GM23338 (cell line): ENCODE results near the gene APBB3. TPM values are rescaled to one million over a fixed set of nuclear protein-coding genes. Genes with fewer than 3 reads are reported as not detected.

ENCODE experiments used
- ATAC-seq: fragments of 200-7000 bp; cut with Tn5 transposase; 3 replicates; pipeline ENCODE4 v1.9.1; 2020
- DNase-seq: peaks from one replicate; pipeline ENCODE4 v3.0.0-alpha.2; 2015; ENCODE audit warnings: low spot score
- H2AFZ ChIP-seq: fragments of 200-600 bp; sonication (generic); 2 replicates; pipeline ENCODE4 v1.8.0; 2016; ENCODE audit warnings: antibody characterized with exemption, mild to moderate bottlenecking, moderate library complexity
- H3F3A ChIP-seq: fragments of 200-600 bp; sonication (generic); replicated peaks from 2 replicates; pipeline ENCODE4 v1.8.0; 2017; ENCODE audit warnings: antibody characterized with exemption, mixed run types, low read depth
- H3K27ac ChIP-seq: fragments of 200-600 bp; sonication (generic); 2 replicates; pipeline ENCODE4 v1.6.1; 2016; ENCODE audit warnings: low read depth
- H3K27me3 ChIP-seq: fragments of 200-600 bp; sonication (generic); 2 replicates; pipeline ENCODE4 v1.8.0; 2016; ENCODE audit warnings: mild to moderate bottlenecking, mixed run types, moderate library complexity; ENCODE audit not compliant: insufficient read depth
- H3K36me3 ChIP-seq: fragments of 200-600 bp; sonication (generic); 2 replicates; pipeline ENCODE4 v1.8.0; 2016; ENCODE audit warnings: mild to moderate bottlenecking; ENCODE audit not compliant: insufficient read depth
- H3K4me1 ChIP-seq: fragments of 200-600 bp; sonication (generic); 2 replicates; pipeline ENCODE4 v1.8.0; 2016; ENCODE audit warnings: mild to moderate bottlenecking, moderate library complexity; ENCODE audit not compliant: insufficient read depth
- H3K4me2 ChIP-seq: fragments of 200-600 bp; sonication (generic); 2 replicates; pipeline ENCODE4 v1.7.1; 2017; ENCODE audit warnings: mixed run types
- H3K4me3 ChIP-seq: fragments of 200-600 bp; sonication (generic); 2 replicates; pipeline ENCODE4 v1.6.1; 2016; ENCODE audit warnings: mixed run types
- H3K79me2 ChIP-seq: fragments of 200-600 bp; sonication (generic); replicated peaks from 2 replicates; pipeline ENCODE4 v1.8.0; 2017; ENCODE audit warnings: mild to moderate bottlenecking; ENCODE audit not compliant: insufficient read depth
- H3K9me2 ChIP-seq: fragments of 200-600 bp; sonication (generic); 2 replicates; pipeline ENCODE4 v1.8.0; 2017; ENCODE audit not compliant: insufficient read depth
- H4K20me1 ChIP-seq: fragments of 200-600 bp; sonication (generic); replicated peaks from 2 replicates; pipeline ENCODE4 v1.8.0; 2017; ENCODE audit warnings: mild to moderate bottlenecking; ENCODE audit not compliant: insufficient read depth
- H3K27ac Mint-ChIP-seq: 2 replicates; pipeline ENCODE4 v1.8.0; 2020; ENCODE audit warnings: inconsistent platforms, mild to moderate bottlenecking, moderate library complexity, mixed read lengths
- H3K27me3 Mint-ChIP-seq: 3 replicates; pipeline ENCODE4 v1.8.0; 2022; ENCODE audit warnings: low read depth, mild to moderate bottlenecking, moderate library complexity, mixed read lengths, inconsistent platforms; ENCODE audit not compliant: insufficient read depth, poor library complexity
- H3K36me3 Mint-ChIP-seq: 3 replicates; pipeline ENCODE4 v1.8.0; 2021; ENCODE audit warnings: low read depth, mild to moderate bottlenecking, inconsistent platforms, moderate library complexity, mixed read lengths
- H3K4me1 Mint-ChIP-seq: 3 replicates; pipeline ENCODE4 v1.8.0; 2020; ENCODE audit warnings: mild to moderate bottlenecking, inconsistent platforms, mixed read lengths
- H3K4me3 Mint-ChIP-seq: 3 replicates; pipeline ENCODE4 v1.8.0; 2021; ENCODE audit warnings: moderate library complexity, mild to moderate bottlenecking, inconsistent platforms, mixed read lengths
- H3K9me3 Mint-ChIP-seq: 3 replicates; pipeline ENCODE4 v1.8.0; 2020; ENCODE audit warnings: moderate library complexity, mild to moderate bottlenecking, inconsistent platforms, mixed read lengths
- CREB1 ChIP-seq: fragments of 250-450 bp; sonication (Bioruptor Pico); IDR thresholded peaks from 2 replicates; pipeline ENCODE4 v1.5.0; 2020; ENCODE audit warnings: low read depth, mild to moderate bottlenecking, moderate library complexity
- CTCF ChIP-seq, 2 experiments: fragments of 200-600 bp in 1 of 2; sonication (generic) in 1 of 2; conservative IDR thresholded peaks; 2 replicates each; pipeline versions ENCODE4 v1.5.1 to v1.6.1; 2016 to 2017; ENCODE audit warnings: antibody characterized with exemption in 2 of 2, low read depth in 2 of 2, mild to moderate bottlenecking in 2 of 2, moderate library complexity in 1 of 2
- ETS1 ChIP-seq: IDR thresholded peaks from 2 replicates; pipeline ENCODE4 v1.6.1; 2016; ENCODE audit warnings: antibody characterized with exemption
- EZH2 ChIP-seq: fragments of 200-600 bp; sonication (generic); IDR thresholded peaks from one replicate; pipeline ENCODE4 v1.8.0; 2017; ENCODE audit warnings: antibody characterized with exemption, mild to moderate bottlenecking, low read depth; ENCODE audit not compliant: unreplicated experiment
- EZH2phosphoT487 ChIP-seq: fragments of 200-600 bp; sonication (generic); IDR thresholded peaks from one replicate; pipeline ENCODE4 v1.8.1; 2018; ENCODE audit warnings: antibody characterized with exemption; ENCODE audit not compliant: unreplicated experiment
- JUNB ChIP-seq: IDR thresholded peaks from one replicate; pipeline ENCODE4 v1.6.1; 2016; ENCODE audit warnings: antibody characterized with exemption; ENCODE audit not compliant: unreplicated experiment
- NANOG ChIP-seq: IDR thresholded peaks from 2 replicates; pipeline ENCODE4 v1.6.1; 2016; ENCODE audit warnings: antibody characterized with exemption, borderline replicate concordance
- POLR2AphosphoS5 ChIP-seq: IDR thresholded peaks from 2 replicates; pipeline ENCODE4 v1.6.1; 2016; ENCODE audit warnings: antibody characterized with exemption, low read depth
- REST ChIP-seq: IDR thresholded peaks from one replicate; pipeline ENCODE4 v1.6.1; 2018; ENCODE audit warnings: antibody characterized with exemption; ENCODE audit not compliant: unreplicated experiment
- STAT1 ChIP-seq: IDR thresholded peaks from one replicate; pipeline ENCODE4 v1.6.1; 2016; ENCODE audit warnings: antibody characterized with exemption; ENCODE audit not compliant: unreplicated experiment
- ZNF114 ChIP-seq: fragments of 250-450 bp; sonication (Bioruptor Pico); IDR thresholded peaks from 2 replicates; pipeline ENCODE4 v1.5.0; 2020; ENCODE audit warnings: mild to moderate bottlenecking, moderate library complexity
- ZNF331 ChIP-seq: fragments of 250-450 bp; sonication (Bioruptor Pico); IDR thresholded peaks from 2 replicates; pipeline ENCODE4 v1.5.0; 2020; ENCODE audit warnings: low read depth, mild to moderate bottlenecking, moderate library complexity
- ZNF462 ChIP-seq: fragments of 250-450 bp; sonication (Bioruptor Pico); IDR thresholded peaks from 2 replicates; pipeline ENCODE4 v1.5.0; 2020; ENCODE audit warnings: mild to moderate bottlenecking, moderate library complexity
- polyA plus RNA-seq: library from polyadenylated mRNA; unstranded; fragments of >200 nt; fragmentation: Nextera tagmentation; extraction: Ambion mirVana; gene quantifications from 2 replicates; pipeline ENCODE4 v1.2.1, GENCODE V29; 2016
- total RNA-seq: library from RNA; depleted of rRNA; stranded (reverse); fragments of >200 nt; shearing (Covaris generic); gene quantifications from 2 replicates; pipeline ENCODE4 v1.2.3, GENCODE V29; 2014

Gene APBB3
- total and polyA plus RNA-seq, 2 experiments from 2014 or later: 9.0 to 15.4 TPM

- H2AFZ ChIP-seq: peak overlapping the region; percentile 30
Measured at GRCh38 chr5:140576776-140577201, 12.4 kb upstream of the APBB3 start.

More at GRCh38 chr5:140576776-140577201, 12.4 kb upstream of the APBB3 start:
- TF ChIP-seq ZNF114 (CRISPR knock-in tag): no peak
- no peak for TF ChIP-seq CREB1 (CRISPR knock-in tag)
- no peak for TF ChIP-seq EZH2phosphoT487
- TF ChIP-seq STAT1: no peak
- TF ChIP-seq ETS1: no peak
- TF ChIP-seq JUNB: no peak
- TF ChIP-seq ZNF331: no peak
- TF ChIP-seq NANOG: no peak
- TF ChIP-seq ZNF462 (CRISPR knock-in tag): no peak
- TF ChIP-seq CTCF (conservative IDR thresholded peaks at IDR 0.05; ENCODE audit: low read depth in 2 of 2): no peak
- no peak for TF ChIP-seq EZH2
- TF ChIP-seq REST: no peak
- no peak for TF ChIP-seq POLR2AphosphoS5
- Mint-ChIP-seq H3K9me3 (no peaks in the 10 kb centered on the region), H3K27me3 (peaks cover 1% of the 10 kb centered on the region), H3K4me3 (no peak overlapping the region), H3K27ac (no peak overlapping the region), H3K4me1 (no peaks in the 10 kb centered on the region), H3K36me3 (no peaks in the 10 kb centered on the region)
- H3K4me3 ChIP-seq: no peak overlapping the region
- no peaks in the 10 kb centered on the region for H3K79me2 ChIP-seq
- no peak overlapping the region for H3K27ac ChIP-seq
- no peaks in the 10 kb centered on the region for H3K4me1 ChIP-seq
- DNase-seq (no peak), ATAC-seq (peak; percentile 29; the same call in 1 of the 3 replicates)
- H3K4me2 ChIP-seq: no peak overlapping the region
- H3K27me3 ChIP-seq: no peaks in the 10 kb centered on the region
- no peaks in the 10 kb centered on the region for H3K9me2 ChIP-seq
- no peaks in the 10 kb centered on the region for H3F3A ChIP-seq
- H4K20me1 ChIP-seq: no peaks in the 10 kb centered on the region
- H3K36me3 ChIP-seq: no peaks in the 10 kb centered on the region
